DOHH2 (cell line): ENCODE results near the gene TTLL13.

Experiments
- H3F3A ChIP-seq: fragments of 200-600 bp; sonication (generic), shearing (Covaris generic); 2 replicates; pipeline ENCODE4 v1.6.0; 2016; ENCODE audit warnings: antibody characterized with exemption, mild to moderate bottlenecking; ENCODE audit not compliant: control insufficient read depth, insufficient read depth
- H3K27ac ChIP-seq: fragments of 200-600 bp; sonication (generic); 2 replicates; pipeline ENCODE4 v1.5.1; 2014; ENCODE audit warnings: low read depth, mild to moderate bottlenecking, low read length, moderate library complexity
- H3K27me3 ChIP-seq: fragments of 200-600 bp; sonication (generic); 2 replicates; pipeline ENCODE4 v1.6.1; 2014; ENCODE audit warnings: mild to moderate bottlenecking, low read length, mixed read lengths; ENCODE audit not compliant: control insufficient read depth
- H3K36me3 ChIP-seq: fragments of 200-600 bp; sonication (generic); 2 replicates; pipeline ENCODE4 v1.6.1; 2014; ENCODE audit warnings: mild to moderate bottlenecking, low read length, moderate library complexity, mixed read lengths; ENCODE audit not compliant: control insufficient read depth
- H3K4me1 ChIP-seq: fragments of 200-600 bp; sonication (generic); 2 replicates; pipeline ENCODE4 v1.6.1; 2014; ENCODE audit warnings: mild to moderate bottlenecking, low read length, mixed read lengths; ENCODE audit not compliant: control insufficient read depth
- H3K4me2 ChIP-seq: fragments of 200-600 bp; sonication (generic); 2 replicates; pipeline ENCODE4 v1.6.0; 2014; ENCODE audit warnings: mild to moderate bottlenecking, low read length, moderate library complexity
- H3K4me3 ChIP-seq: fragments of 200-600 bp; sonication (generic); 2 replicates; pipeline ENCODE4 v1.5.1; 2014; ENCODE audit warnings: mild to moderate bottlenecking, low read length, mixed read lengths
- H3K79me2 ChIP-seq: fragments of 200-600 bp; sonication (generic); 2 replicates; pipeline ENCODE4 v1.6.1; 2014; ENCODE audit warnings: mild to moderate bottlenecking, low read length, mixed read lengths; ENCODE audit not compliant: control insufficient read depth
- H3K9me2 ChIP-seq: fragments of 200-600 bp; sonication (generic); replicated peaks from 2 replicates; pipeline ENCODE4 v1.6.1; 2014; ENCODE audit warnings: mild to moderate bottlenecking, low read length, mixed read lengths; ENCODE audit not compliant: control insufficient read depth
- H3K9me3 ChIP-seq: fragments of 200-600 bp; sonication (generic); 2 replicates; pipeline ENCODE4 v1.6.1; 2014; ENCODE audit warnings: antibody characterized with exemption, low read length, mixed read lengths; ENCODE audit not compliant: control insufficient read depth, insufficient read depth
- H4K20me1 ChIP-seq: fragments of 200-600 bp; sonication (generic); 2 replicates; pipeline ENCODE4 v1.6.0; 2014; ENCODE audit warnings: low read depth, mild to moderate bottlenecking, antibody characterized with exemption, low read length, moderate library complexity; ENCODE audit not compliant: control insufficient read depth, insufficient read depth
- EZH2phosphoT487 ChIP-seq: fragments of 200-600 bp; sonication (generic); IDR thresholded peaks from 2 replicates; pipeline ENCODE4 v1.6.1; 2017; ENCODE audit warnings: borderline replicate concordance, mild to moderate bottlenecking, antibody characterized with exemption, low read length, moderate library complexity, mixed read lengths
- TF ChIP-seq, protein P1 (sequence below): fragments of 200-600 bp; sonication (generic); IDR thresholded peaks from one replicate; pipeline ENCODE4 v1.5.1; 2014; ENCODE audit warnings: antibody characterized with exemption, mild to moderate bottlenecking, low read depth, low read length; ENCODE audit not compliant: poor library complexity, severe bottlenecking

Gene TTLL13

DNA sequence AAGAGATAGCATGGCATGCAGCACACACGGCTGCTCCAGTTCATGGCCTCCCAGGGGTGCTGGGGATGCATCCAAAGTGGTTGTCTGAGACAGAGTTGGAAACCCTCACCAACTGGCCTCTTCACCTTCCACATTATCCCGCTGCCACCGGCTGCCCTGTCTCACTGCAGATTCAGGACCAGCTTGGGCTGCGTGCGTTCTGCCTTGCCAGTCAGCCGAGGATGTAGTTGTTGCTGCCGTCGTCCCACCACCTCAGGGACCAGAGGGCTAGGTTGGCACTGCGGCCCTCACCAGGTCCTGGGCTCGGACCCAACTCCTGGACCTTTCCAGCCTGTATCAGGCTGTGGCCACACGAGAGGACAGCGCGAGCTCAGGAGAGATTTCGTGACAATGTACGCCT is 20.4 kb upstream of the TTLL13 start:
- Histone ChIP-seq H3K27ac (no peak overlapping the region), H4K20me1 (no peaks in the 10 kb centered on the region), H3K79me2 (peaks cover 23% of the 10 kb centered on the region), H3K9me3 (no peaks in the 10 kb centered on the region), H3F3A (0 out of 2 replicates have a peak, but pooled peaks cover 2% of the 10 kb centered on the region), H3K4me1 (peaks cover 28% of the 10 kb centered on the region), H3K27me3 (no peaks in the 10 kb centered on the region), H3K9me2 (no peaks in the 10 kb centered on the region), H3K4me2 (no peak overlapping the region), H3K36me3 (peaks cover 44% of the 10 kb centered on the region), H3K4me3 (no peak overlapping the region)
- no peak for TF ChIP-seq EZH2phosphoT487
- TF ChIP-seq, protein P1, sequence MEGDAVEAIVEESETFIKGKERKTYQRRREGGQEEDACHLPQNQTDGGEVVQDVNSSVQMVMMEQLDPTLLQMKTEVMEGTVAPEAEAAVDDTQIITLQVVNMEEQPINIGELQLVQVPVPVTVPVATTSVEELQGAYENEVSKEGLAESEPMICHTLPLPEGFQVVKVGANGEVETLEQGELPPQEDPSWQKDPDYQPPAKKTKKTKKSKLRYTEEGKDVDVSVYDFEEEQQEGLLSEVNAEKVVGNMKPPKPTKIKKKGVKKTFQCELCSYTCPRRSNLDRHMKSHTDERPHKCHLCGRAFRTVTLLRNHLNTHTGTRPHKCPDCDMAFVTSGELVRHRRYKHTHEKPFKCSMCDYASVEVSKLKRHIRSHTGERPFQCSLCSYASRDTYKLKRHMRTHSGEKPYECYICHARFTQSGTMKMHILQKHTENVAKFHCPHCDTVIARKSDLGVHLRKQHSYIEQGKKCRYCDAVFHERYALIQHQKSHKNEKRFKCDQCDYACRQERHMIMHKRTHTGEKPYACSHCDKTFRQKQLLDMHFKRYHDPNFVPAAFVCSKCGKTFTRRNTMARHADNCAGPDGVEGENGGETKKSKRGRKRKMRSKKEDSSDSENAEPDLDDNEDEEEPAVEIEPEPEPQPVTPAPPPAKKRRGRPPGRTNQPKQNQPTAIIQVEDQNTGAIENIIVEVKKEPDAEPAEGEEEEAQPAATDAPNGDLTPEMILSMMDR = no peak

DNA sequence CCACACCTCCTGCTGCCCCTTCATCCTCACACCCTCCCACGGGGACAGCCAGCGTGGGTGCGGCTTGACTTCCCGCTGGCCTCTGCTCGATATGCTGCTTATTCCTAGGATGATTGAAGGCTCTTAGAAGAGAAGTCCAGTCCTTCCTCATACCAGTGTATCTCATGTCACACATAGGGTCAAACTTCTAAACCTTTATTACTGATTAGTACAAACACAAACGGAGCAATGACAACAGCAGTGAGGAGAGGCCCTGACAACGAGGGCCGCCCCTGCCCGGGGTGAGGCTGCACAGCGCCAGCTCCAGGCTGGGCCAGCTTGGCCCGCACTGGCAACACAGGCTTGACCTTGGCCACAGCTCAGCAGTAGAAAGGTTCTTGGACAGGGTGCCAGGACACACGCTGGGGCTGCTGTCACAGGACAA is 19.3 kb upstream of the TTLL13 start:
- Histone ChIP-seq H3K4me2 (no peak overlapping the region), H3F3A (0 out of 2 replicates have a peak, but pooled peaks cover 2% of the 10 kb centered on the region), H3K9me3 (no peaks in the 10 kb centered on the region), H3K27me3 (no peaks in the 10 kb centered on the region), H4K20me1 (no peaks in the 10 kb centered on the region), H3K36me3 (peaks cover 44% of the 10 kb centered on the region), H3K79me2 (peaks cover 29% of the 10 kb centered on the region), H3K27ac (no peak overlapping the region), H3K9me2 (no peaks in the 10 kb centered on the region), H3K4me3 (no peak overlapping the region), H3K4me1 (peaks cover 35% of the 10 kb centered on the region)
- no peak for TF ChIP-seq EZH2phosphoT487
- TF ChIP-seq, protein P1 = no peak

- Histone ChIP-seq H3K36me3 (peaks cover 41% of the 10 kb centered on the region), H3K4me3 (peak overlapping the region; percentile 96)
Measured at GRCh38 chr15:90230610-90231009, 18.7 kb upstream of the TTLL13 start.

More at GRCh38 chr15:90230610-90231009, 18.7 kb upstream of the TTLL13 start:
- no peaks in the 10 kb centered on the region for H3K9me3 ChIP-seq
- no peak for TF ChIP-seq EZH2phosphoT487
- TF ChIP-seq, protein P1 = no peak
- 0 out of 2 replicates have a peak, but pooled peaks cover 2% of the 10 kb centered on the region for H3F3A ChIP-seq
- peaks cover 29% of the 10 kb centered on the region for H3K79me2 ChIP-seq
- H3K4me1 ChIP-seq = peaks cover 35% of the 10 kb centered on the region
- H3K4me2 ChIP-seq = peak overlapping the region; percentile 100
- no peaks in the 10 kb centered on the region for H3K9me2 ChIP-seq
- no peak overlapping the region; the same call in 1 of the 2 replicates for H3K27ac ChIP-seq
- H3K27me3 ChIP-seq = no peaks in the 10 kb centered on the region
- no peaks in the 10 kb centered on the region for H4K20me1 ChIP-seq
